PC-9 (cell line): ENCODE results near the gene TMTC4.

Experiments
- EZH2 ChIP-seq: fragments of 200-600 bp; sonication (generic); IDR thresholded peaks from 2 replicates; pipeline ENCODE4 v1.8.0; 2017; ENCODE audit warnings: antibody characterized with exemption, low read depth
- TF ChIP-seq, protein P1 (sequence below): fragments of 200-600 bp; sonication (generic); conservative IDR thresholded peaks from 2 replicates; pipeline ENCODE4 v1.6.1; 2017; ENCODE audit warnings: mixed run types, antibody characterized with exemption, mild to moderate bottlenecking, moderate library complexity

DNA sequence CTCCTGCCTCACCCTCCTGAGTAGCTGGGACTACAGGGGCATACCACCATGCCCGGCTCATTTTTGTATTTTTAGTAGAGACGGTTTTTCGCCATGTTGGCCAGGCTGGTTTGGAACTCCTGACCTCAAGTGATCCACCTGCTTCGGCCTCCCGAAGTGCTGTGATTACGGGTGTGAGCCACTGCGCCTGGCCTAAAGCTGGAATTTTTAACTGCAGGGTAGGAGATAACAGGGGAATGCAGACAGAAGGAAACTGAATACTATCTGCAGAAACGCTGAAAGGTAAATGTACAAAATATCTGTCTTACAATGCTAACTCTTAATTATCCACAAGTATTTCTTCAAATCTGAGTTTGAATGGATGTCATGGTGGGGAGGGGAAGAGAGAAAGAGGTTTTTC is 13.8 kb downstream of the TMTC4 start:
- TF ChIP-seq, protein P1, sequence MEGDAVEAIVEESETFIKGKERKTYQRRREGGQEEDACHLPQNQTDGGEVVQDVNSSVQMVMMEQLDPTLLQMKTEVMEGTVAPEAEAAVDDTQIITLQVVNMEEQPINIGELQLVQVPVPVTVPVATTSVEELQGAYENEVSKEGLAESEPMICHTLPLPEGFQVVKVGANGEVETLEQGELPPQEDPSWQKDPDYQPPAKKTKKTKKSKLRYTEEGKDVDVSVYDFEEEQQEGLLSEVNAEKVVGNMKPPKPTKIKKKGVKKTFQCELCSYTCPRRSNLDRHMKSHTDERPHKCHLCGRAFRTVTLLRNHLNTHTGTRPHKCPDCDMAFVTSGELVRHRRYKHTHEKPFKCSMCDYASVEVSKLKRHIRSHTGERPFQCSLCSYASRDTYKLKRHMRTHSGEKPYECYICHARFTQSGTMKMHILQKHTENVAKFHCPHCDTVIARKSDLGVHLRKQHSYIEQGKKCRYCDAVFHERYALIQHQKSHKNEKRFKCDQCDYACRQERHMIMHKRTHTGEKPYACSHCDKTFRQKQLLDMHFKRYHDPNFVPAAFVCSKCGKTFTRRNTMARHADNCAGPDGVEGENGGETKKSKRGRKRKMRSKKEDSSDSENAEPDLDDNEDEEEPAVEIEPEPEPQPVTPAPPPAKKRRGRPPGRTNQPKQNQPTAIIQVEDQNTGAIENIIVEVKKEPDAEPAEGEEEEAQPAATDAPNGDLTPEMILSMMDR: no peak
- TF ChIP-seq EZH2: no peak
